MM.1S (cell line): ENCODE results near the gene IGDCC3.

ENCODE experiments used
- DNase-seq: peaks from one replicate; pipeline ENCODE4 v3.0.0-alpha.2; 2015
- H2AFZ ChIP-seq: fragments of 300-600 bp; sonication (generic); 2 replicates; pipeline ENCODE4 v1.6.0; 2016; ENCODE audit warnings: antibody characterized with exemption, low read length
- H3F3A ChIP-seq: fragments of 300-600 bp; sonication (generic); 2 replicates; pipeline ENCODE4 v1.6.1; 2016; ENCODE audit warnings: mild to moderate bottlenecking, antibody characterized with exemption, low read length, moderate library complexity, mixed read lengths; ENCODE audit not compliant: insufficient read depth
- H3K27ac ChIP-seq: fragments of 300-600 bp; sonication (generic); 2 replicates; pipeline ENCODE4 v1.5.1; 2016; ENCODE audit warnings: mild to moderate bottlenecking, low read length
- H3K27me3 ChIP-seq: fragments of 300-600 bp; sonication (generic); replicated peaks from 2 replicates; pipeline ENCODE4 v1.6.0; 2016; ENCODE audit warnings: low read length; ENCODE audit not compliant: insufficient read depth
- H3K36me3 ChIP-seq: fragments of 300-600 bp; sonication (generic); replicated peaks from 2 replicates; pipeline ENCODE4 v1.6.1; 2016; ENCODE audit warnings: mild to moderate bottlenecking, low read length, mixed read lengths; ENCODE audit not compliant: insufficient read depth
- H3K4me1 ChIP-seq: fragments of 300-600 bp; sonication (generic); 2 replicates; pipeline ENCODE4 v1.6.1; 2016; ENCODE audit warnings: low read length, mixed read lengths
- H3K4me2 ChIP-seq: fragments of 300-600 bp; sonication (generic); 2 replicates; pipeline ENCODE4 v1.6.0; 2016; ENCODE audit warnings: low read depth, low read length
- H3K4me3 ChIP-seq: fragments of 300-600 bp; sonication (generic); 2 replicates; pipeline ENCODE4 v1.5.1; 2016; ENCODE audit warnings: low read length, mixed read lengths
- H3K79me2 ChIP-seq: fragments of 300-600 bp; sonication (generic); 2 replicates; pipeline ENCODE4 v1.6.1; 2016; ENCODE audit warnings: mixed run types, low read length, mixed read lengths
- H3K9ac ChIP-seq: fragments of 300-600 bp; sonication (generic); 2 replicates; pipeline ENCODE4 v1.6.1; 2016; ENCODE audit warnings: low read length, mixed read lengths
- H3K9me2 ChIP-seq: fragments of 300-600 bp; sonication (generic); replicated peaks from 2 replicates; pipeline ENCODE4 v1.6.1; 2016; ENCODE audit warnings: mild to moderate bottlenecking, low read length, mixed read lengths; ENCODE audit not compliant: insufficient read depth
- H3K9me3 ChIP-seq: fragments of 300-600 bp; sonication (generic); replicated peaks from 2 replicates; pipeline ENCODE4 v1.6.1; 2016; ENCODE audit warnings: mild to moderate bottlenecking, low read length, mixed read lengths; ENCODE audit not compliant: insufficient read depth
- H4K20me1 ChIP-seq: fragments of 300-600 bp; sonication (generic); 2 replicates; pipeline ENCODE4 v1.6.1; 2016; ENCODE audit warnings: mild to moderate bottlenecking, low read length, moderate library complexity, mixed read lengths; ENCODE audit not compliant: insufficient read depth
- CTCF ChIP-seq: fragments of 300-600 bp; sonication (generic); IDR thresholded peaks from 2 replicates; pipeline ENCODE4 v1.5.1; 2016; ENCODE audit warnings: antibody characterized with exemption, low read length, mixed read lengths
- EZH2 ChIP-seq: fragments of 300-600 bp; sonication (generic); optimal IDR thresholded peaks from 2 replicates; pipeline ENCODE3; 2017; ENCODE audit warnings: low read depth, mild to moderate bottlenecking, antibody characterized with exemption, low read length, mixed read lengths
- EZH2phosphoT487 ChIP-seq: fragments of 300-600 bp; sonication (generic); IDR thresholded peaks from 2 replicates; pipeline ENCODE4 v1.6.1; 2018; ENCODE audit warnings: antibody characterized with exemption, low read length

IGDCC3 gene

GRCh38 chr15:65391732-65392131 lies 13.9 kb upstream of the IGDCC3 start:
- H3K4me3 ChIP-seq: no peak overlapping the region
- H3K4me1 ChIP-seq: no peaks in the 10 kb centered on the region
- no peak for TF ChIP-seq EZH2phosphoT487
- no peak for TF ChIP-seq CTCF
- no peak for DNase-seq
- H3K9ac ChIP-seq: no peak overlapping the region
- no peaks in the 10 kb centered on the region for H3K36me3 ChIP-seq
- H3F3A ChIP-seq: no peaks in the 10 kb centered on the region
- no peak overlapping the region for H3K27ac ChIP-seq
- no peak overlapping the region for H3K4me2 ChIP-seq
- H3K79me2 ChIP-seq: no peaks in the 10 kb centered on the region
- no peaks in the 10 kb centered on the region for H4K20me1 ChIP-seq
- no peaks in the 10 kb centered on the region for H3K9me2 ChIP-seq
- H2AFZ ChIP-seq: no peak overlapping the region
- H3K27me3 ChIP-seq: peaks cover 79% of the 10 kb centered on the region
- H3K9me3 ChIP-seq: no peaks in the 10 kb centered on the region

- no peaks in the 10 kb centered on the region for H3K9me3 ChIP-seq
- TF ChIP-seq EZH2: no peak
- H3K4me1 ChIP-seq: no peaks in the 10 kb centered on the region
- no peaks in the 10 kb centered on the region for H3K9me2 ChIP-seq
- peaks cover 70% of the 10 kb centered on the region for H3K27me3 ChIP-seq
- no peak overlapping the region for H3K9ac ChIP-seq
- no peaks in the 10 kb centered on the region for H3F3A ChIP-seq
- H4K20me1 ChIP-seq: no peaks in the 10 kb centered on the region
- no peaks in the 10 kb centered on the region for H3K36me3 ChIP-seq
- no peak for DNase-seq
- no peak overlapping the region for H3K27ac ChIP-seq
- H3K4me2 ChIP-seq: no peak overlapping the region
- H3K79me2 ChIP-seq: no peaks in the 10 kb centered on the region
- no peak overlapping the region for H2AFZ ChIP-seq
- H3K4me3 ChIP-seq: no peak overlapping the region
Observed at GRCh38 chr15:65390447-65390846, 12.6 kb upstream of the IGDCC3 start.

- Histone ChIP-seq H3K4me2 (no peak overlapping the region), H3K9me2 (no peaks in the 10 kb centered on the region), H3K9ac (no peak overlapping the region), H2AFZ (no peak overlapping the region), H3K27ac (no peak overlapping the region), H3K4me3 (no peak overlapping the region), H4K20me1 (no peaks in the 10 kb centered on the region), H3F3A (no peaks in the 10 kb centered on the region), H3K79me2 (no peaks in the 10 kb centered on the region), H3K36me3 (no peaks in the 10 kb centered on the region), H3K27me3 (peaks cover 58% of the 10 kb centered on the region), H3K9me3 (no peaks in the 10 kb centered on the region), H3K4me1 (peaks cover 4% of the 10 kb centered on the region; the same call in 1 of the 2 replicates)
- no peak for DNase-seq
- TF ChIP-seq CTCF (no peak), EZH2 (no peak), EZH2phosphoT487 (no peak)
Observed at GRCh38 chr15:65389226-65389625, 11.4 kb upstream of the IGDCC3 start.

- Histone ChIP-seq H3K27me3 (peaks cover 51% of the 10 kb centered on the region), H3F3A (no peaks in the 10 kb centered on the region), H3K9me2 (no peaks in the 10 kb centered on the region), H3K79me2 (no peaks in the 10 kb centered on the region), H2AFZ (no peak overlapping the region), H3K9ac (no peak overlapping the region), H3K27ac (no peak overlapping the region), H3K4me2 (no peak overlapping the region), H3K9me3 (no peaks in the 10 kb centered on the region), H3K4me3 (no peak overlapping the region), H3K36me3 (no peaks in the 10 kb centered on the region), H3K4me1 (peaks cover 4% of the 10 kb centered on the region; the same call in 1 of the 2 replicates), H4K20me1 (no peaks in the 10 kb centered on the region)
- TF ChIP-seq CTCF (no peak), EZH2 (no peak)
- DNase-seq: no peak
Observed at GRCh38 chr15:65388306-65389080, 10.7 kb upstream of the IGDCC3 start.
